ENCODE data around the gene AP1G1.
"Not testable (repeated sequence)": the region's sequence is repeated elsewhere in the genome, so short reads cannot be mapped to it uniquely, and the experiment has no call there.

AP1G1 gene

DNA sequence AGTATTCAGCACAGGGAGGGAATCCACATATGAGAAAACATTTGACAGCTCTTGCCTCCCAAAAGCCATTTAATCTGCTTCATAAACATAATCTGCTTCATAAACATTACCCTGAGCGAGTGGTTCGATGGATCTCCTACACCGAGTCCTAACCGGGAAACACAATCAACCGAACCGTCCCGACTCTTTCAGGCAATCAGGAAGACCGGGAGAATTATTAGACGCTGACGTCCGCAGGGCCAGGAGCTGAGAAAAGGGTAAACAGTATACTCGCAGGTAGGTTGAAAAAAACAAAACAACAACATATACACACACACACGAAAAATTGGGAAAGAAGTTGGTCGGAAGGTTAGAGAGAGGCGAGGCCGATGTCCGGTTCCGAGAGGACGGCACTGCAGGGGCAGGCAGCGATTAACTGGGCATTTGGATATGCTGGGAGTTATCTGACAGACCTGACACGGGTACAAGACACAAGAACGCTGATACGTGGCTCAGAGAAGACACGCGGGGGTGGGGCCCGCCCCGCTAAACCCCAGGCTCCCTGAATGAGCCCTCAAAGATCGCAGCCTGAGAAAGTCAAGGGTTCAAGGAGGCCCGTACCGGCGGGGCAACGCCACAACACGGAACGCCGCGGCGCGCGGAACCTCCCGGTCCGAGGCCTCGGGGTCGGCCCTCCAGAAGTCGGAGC, 585 bp downstream of the AP1G1 start:
- DNase-seq: no peak

DNA sequence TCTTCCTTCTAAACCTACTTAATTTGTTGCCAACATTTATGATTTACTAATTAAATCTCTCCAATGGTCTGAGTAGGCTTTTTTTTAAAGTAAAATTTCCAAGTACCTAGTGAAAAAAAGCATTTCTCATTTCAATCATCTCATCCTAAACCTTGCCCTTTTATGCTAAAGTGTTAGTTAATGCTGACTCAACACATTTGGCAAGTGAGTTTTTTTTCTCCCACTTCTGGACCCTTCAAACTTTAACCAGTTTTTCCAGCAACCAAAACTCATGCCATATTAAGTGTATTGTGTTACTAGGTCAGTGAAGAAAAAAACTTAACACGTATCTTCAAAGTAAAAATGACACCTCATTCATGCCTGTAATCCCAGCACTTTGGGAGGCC, 5.3 kb downstream of the AP1G1 start:
- DNase-seq: no peak

DNA sequence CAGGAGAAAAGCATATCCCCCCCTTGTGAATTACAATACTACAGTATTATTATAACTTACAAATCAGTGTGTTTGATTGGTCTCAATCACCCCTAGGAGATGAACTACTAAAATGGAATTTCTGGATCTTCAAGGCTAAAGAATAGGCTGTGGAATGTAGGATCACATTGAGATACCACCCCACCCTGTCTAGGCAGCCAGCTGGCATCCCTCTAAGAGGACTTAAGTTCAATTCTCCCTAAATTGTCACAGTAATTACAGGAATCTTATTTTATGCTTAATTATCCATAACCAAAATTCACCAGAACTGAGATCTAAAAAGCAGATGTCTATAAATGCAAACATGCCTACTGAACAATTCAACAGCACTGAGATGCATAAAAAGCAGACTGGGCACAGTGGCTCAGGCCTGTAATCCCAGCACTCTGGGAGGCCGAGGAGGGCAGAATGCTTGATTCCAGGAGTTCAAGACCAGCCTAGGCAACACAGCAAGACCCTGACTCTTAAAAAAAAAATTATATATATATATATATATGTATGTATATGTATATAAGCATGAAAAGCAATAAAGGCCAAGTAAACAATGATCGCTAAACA, 12.0 kb downstream of the AP1G1 start:
- no peak for DNase-seq

DNA sequence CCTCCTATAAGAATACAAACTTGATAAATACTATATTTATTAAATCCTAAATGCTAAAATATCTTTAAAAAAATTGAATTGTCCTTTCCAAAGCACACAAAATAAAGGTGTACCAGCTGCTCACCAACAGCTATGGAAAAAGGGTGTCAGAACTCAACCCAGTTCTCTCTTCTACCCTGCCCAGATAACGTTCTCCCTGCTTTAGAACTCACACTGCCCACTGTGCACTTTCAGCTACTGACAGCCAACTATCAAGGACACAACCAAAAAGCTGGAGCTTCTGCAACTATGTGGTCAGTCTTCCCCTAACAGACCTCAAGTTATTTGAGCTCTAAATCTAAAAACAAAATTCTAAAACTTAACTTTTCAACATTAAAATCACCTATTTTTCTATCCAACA, 13.7 kb downstream of the AP1G1 start:
- DNase-seq: no peak

DNA sequence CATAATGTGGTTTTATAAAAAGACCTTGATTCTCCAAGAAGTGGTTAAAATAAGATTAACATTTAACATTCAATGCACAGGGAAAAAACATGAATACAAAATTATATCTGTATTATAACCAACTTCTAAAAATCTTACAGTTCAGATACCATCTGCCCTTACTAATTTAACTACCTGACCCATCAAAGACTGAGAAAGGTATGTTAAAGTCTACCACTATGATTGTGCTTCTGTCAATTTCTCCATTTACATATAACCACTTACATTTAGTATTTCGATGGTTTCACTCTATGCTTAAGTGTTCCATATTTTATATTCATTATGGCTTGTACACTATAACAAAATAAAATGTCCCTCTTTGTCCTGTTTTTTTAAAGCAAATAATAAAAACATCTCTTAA, 14.6 kb downstream of the AP1G1 start:
- no peak for DNase-seq

DNA sequence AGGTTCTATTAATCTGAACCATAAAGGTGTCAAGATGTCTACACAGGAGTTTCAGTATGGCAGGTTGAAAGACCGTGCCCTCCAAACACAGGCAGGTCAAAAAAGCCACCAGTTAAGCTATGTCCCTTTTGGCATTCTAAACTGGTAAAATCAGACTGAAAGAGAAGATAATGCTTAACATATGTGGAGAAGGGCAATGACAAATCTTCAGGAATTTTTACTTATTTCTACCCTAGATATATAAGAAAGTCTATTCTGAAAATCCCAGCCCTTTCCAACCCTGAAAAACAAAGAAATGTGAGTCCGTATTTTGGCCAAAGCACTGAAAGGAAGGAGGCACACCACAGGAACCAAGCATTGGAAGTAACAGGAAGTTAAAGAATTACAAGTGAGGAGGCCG, 16.5 kb downstream of the AP1G1 start:
- no peak for DNase-seq

DNA sequence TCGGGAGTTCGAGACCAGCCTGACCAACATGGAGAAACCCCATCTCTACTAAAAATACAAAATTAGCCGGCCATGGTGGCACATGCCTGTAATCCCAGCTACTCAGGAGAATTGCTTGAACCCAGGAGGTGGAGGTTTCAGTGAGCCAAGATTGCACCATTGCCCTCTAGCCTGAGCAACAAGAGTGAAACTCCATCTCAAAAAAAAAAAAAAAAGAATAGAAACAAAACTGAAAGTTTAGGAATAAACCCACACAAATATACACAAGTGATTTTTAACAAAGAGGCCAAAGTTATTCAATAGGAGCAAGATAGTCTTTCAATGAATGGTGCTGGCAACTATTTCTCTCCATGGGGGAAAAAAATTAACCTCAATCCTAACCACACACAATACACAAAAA, 18.3 kb downstream of the AP1G1 start:
- not testable (repeated sequence) for DNase-seq

DNA sequence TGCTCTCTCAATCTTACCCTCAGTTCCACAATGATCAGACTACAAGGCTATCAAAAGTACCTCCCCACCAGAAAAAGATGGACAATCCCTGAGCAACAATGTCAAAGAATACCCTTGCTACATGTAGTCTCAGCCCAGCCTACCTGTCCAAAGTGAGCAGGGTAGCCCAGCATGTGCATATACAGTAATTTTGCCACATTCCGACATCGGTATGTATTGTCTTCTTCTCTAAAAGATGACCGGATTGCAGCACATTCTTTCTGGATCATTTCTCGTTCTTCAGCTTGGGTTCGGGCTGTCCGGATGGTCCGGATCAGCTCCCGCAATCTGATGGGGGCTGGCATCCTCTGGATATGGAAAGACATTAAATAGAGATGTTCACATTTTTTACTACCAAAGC, 19.5 kb downstream of the AP1G1 start:
- DNase-seq: no peak

DNA sequence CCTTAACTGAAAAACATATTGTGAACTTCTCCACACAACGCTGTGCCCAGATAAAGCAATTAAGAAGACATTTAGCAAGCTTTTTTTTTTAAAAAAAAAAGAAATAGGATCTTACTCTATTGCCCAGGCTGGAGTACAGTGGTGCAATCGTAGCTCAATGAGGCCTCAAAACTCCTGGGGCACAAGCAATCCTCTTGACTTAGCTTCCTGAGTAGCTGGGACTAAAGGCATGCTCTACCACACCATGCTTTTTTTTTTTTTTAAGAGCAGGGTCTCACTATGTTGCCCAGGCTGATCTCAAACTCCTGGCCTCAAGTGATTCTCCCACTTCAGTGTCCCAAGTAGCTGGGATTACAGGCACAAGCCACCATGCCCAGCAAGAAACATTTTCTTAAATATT, 20.1 kb downstream of the AP1G1 start:
- no peak for DNase-seq

DNA sequence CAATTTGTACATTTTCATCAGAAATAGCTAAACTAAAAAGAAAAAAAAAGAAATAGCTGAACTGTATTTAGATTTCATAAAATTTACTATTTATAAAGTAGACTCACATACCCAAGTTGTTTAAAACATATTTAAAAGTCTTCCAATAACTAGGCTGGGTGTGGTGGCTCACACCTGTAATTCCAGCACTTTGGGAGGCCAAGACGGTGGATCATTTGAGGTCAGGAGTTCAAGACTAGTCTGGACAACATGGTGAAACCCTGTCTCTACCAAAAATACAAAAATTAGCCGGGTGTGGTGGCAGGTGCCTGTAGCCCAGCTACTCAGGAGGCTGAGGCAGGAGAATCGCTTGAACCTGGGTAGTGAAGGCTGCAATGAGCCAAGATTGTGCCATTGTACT, 23.5 kb downstream of the AP1G1 start:
- not testable (repeated sequence) for DNase-seq

DNA sequence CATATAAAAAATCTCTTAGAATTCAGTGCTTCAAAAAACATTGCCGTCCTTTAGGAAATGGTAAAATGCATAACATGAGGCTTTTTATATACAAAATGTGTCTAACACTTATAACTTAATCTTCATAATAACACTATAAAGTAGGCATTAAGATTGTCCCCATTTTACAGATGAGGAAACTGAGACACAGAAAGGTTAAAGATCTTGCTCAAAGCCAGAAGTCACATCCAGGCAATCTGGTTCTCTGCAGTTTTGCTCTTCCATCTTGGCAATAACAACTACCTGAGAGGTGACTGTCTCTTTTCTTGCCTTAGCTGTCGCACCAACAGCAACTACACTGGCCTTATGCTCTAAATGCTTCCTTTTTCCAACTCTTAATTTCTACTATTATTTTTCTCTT, 24.5 kb downstream of the AP1G1 start:
- no peak for DNase-seq

DNA sequence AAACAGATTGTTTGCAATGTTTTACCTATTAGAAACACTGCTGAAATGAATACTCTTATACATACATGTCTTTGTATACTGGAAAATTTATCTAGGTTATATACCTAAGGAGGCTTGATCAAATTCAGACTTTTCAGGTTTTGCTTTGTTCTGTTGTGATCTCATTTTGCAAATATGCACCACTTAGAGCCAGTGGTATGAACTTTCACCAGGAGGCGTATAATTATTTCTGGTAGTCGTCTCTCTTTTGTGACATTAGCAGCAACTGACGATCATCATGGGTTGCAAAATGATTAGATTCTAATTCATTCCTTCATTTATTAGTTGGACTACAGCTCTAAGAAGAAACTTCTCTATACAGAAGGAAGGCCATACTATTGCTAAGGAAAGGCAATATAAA, 26.9 kb downstream of the AP1G1 start:
- DNase-seq: no peak

DNA sequence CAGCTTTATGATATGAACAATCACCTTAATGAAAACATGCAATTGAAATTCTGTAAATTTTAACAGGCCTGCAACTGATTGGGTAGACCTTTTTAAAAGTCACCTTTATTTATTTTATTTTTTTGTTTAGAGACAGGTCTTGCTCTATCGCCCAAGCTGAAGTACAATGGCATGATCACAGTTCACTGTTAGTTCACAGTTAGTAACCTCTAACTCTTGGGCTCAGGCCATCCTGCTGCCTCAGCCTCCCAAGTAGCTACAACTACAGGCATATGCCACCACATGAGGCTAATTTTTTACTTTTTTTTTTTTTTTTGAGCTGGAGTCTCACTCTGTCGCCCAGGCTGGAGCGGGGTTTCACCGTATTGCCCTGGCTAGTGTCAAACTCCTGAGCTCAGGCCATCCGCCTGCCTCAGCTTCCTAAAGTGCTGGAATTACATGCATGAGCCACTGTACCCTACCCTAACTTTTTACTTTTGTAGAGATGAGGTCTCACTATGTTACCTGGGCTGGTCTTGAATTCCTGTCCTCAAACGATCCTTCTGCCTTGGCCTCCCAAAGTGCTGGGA, 28.0 kb downstream of the AP1G1 start:
- DNase-seq: no peak

DNA sequence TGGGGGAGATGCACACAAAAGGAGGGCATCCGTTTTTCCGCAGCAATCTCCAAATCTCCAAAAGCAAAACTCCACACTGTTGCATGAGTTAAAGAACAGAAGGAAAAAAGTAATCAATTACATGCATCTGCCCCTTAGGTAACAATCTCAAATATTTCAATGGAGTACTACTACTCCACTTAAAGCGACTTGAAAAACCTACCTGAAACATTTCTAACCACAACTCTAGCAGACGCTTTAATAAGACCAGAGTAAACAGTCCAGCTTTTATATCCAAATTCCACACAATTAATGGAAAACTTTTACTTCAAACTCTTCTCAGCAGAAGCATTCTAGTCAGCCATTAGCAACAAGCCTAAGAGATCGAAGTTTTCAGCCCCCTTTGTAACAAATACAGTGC, 29.9 kb downstream of the AP1G1 start:
- DNase-seq: no peak

DNA sequence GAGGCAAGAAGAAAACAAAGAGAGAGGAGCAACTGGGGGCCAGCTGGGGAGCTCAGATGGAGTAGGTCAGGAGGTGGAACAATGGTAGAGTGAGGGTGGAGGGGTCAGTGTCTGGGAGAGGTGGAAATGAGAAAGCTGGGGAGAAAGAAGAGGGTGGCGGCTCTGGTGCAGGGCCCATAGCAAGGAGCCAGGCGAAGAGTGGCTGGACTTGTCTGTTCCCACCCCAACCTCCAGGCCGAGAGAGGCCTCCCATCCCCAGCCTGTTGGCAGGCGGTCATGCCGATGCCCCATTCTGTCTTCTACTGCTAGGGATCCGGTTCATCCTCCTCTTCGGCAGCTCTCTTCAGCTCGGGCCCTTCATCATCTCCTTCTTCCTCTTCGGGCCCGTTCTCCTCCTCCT, 31.3 kb downstream of the AP1G1 start:
- DNase-seq: no peak

DNA sequence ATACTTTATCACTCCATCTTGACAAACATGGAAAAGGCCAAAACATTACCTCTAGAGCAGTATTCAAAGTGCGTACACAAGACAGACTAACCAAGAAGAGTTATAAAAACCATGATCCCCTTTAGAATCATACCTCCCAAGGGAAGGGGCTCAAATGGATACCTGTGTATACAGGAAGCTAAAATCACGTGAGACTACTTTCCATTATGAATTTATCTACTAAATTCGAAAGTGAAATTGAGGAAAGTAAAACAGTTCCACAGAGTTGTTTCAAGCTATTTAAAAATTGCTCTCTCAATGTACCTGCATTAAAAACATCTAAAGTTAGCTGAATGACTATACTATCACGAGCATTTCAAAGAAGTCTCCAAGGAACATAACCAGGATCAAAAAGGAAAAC, 32.7 kb downstream of the AP1G1 start:
- DNase-seq: no peak

DNA sequence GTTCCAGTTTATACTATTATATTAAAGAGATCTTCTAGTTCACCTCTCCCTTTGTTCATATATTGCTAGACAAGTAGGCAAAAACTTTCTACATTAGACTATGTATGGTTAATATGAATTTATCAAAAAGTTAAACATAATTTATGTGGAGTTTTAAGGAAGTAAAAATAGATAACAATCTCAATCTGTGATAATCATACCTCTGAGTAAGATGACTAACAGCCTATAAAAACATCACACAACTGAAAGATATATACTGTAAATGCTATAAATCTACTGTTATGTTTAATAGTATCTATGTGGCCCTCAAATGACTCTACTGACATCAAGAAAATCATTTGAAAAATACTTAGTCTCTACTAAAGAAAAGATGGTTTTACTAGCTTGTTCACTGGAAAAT, 37.1 kb downstream of the AP1G1 start:
- DNase-seq: no peak

DNA sequence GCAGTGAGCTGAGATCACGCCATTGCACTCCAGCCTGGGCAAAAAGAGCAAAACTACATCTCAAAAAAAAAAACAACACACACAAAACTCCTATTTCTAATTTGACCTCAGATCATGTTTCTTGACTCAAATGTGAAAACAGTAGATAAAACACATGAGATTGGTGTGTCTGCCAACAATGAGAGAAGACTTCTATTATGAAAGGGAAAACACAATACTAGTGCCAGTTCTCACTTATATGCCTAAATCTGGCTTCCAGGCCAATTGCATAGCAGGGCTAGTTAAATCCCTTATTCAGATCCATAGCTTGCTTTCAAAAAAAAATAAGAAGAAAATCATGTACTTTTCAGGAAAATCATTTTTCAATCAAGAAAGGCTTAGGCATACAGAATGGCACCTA, 39.4 kb downstream of the AP1G1 start:
- DNase-seq: no peak

DNA sequence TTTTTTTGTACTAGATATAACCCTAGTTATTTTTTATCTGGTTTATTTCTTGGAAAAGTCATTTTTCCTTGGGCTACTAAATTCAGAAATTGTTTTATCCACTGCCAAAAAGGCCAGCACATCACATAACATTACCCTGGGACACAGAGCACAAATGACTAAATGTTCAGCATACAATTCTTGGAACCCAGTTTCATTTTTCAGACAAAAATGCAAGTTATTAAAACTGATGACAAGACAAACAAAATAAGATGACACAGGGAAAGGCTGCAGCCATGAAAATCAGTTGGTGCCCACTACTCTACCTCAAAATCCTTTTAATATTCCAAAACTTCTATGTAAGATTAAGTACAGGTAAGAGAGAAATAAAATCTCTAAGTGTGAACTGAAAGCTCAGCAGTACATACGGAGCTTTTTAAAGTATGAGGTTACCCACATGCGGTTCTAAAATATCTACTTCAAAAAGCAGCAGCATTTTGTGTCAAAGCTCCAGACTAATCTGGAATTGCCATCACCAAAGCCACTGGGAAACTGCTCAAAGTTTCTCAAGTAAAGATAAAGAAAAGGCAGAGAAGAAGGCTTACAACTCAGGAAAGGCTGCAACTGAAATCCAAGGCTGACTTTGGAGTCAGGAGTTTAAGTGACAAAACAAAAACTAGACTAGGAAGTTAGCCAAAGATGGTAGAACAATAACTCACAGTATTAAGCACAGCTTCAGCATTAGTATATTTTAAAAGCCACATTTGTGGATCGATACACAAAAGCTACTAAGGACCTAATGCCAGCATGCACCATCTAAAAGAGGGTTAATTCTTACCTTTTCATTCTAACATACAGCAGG, 41.4 kb downstream of the AP1G1 start:
- DNase-seq: no peak

DNA sequence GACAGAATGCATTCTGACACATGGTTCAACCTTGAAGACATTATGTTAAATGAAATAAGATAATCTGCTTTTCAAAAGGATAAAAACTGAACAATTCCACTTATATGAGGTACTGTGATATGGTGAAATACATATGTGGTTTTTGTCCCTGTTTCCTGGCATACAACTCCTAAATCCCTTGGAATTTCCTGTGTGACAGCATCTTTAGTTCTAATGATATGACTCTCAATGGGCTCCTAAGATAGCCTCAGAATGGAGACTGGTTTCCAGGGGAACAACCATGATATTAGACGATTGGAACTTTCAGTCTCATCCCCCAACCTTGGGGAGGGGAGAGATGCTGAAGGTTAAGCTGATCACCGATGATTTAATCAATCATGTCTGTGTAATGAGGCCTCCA, 46.4 kb downstream of the AP1G1 start:
- DNase-seq: no peak

DNA sequence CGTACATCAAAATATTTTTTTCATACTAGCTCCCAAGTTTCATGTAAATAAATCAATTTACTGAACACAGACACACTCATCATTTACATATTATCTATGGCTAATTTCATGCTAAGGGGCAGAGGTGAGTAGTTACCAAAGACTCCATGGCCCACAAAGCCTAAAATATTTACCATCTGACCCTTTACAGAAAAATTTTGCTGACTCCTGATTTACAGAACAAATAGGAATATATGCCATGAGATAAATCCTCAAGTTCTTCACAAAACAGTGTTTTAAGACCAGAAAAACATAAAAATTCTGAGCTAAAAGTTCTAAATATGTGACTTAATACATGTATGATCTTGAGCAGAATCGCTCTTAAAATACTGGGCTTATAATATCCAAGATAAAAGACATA, 47.5 kb downstream of the AP1G1 start:
- no peak for DNase-seq

DNA sequence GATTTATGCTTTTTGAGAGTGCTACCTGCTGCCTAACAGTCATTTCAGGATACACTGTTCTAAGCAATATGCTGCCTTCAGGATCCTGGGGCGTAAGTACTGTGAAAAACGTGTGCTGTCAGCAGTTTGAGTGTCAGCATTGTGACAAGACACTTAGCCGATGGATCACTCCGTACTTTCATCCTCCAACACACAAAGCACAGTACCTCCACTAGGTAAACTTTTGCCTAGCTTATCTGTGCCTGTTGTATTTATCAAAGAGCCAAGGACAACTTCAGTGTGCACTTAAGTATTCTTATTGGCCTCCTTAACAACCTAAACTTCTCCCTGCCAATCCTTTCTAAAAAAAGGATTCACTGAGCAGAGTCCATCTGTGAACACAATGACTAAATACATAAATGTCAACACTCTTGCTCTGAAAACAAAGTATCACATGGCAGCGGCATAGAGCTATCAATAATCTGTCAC, 50.3 kb downstream of the AP1G1 start:
- no peak for DNase-seq

DNA sequence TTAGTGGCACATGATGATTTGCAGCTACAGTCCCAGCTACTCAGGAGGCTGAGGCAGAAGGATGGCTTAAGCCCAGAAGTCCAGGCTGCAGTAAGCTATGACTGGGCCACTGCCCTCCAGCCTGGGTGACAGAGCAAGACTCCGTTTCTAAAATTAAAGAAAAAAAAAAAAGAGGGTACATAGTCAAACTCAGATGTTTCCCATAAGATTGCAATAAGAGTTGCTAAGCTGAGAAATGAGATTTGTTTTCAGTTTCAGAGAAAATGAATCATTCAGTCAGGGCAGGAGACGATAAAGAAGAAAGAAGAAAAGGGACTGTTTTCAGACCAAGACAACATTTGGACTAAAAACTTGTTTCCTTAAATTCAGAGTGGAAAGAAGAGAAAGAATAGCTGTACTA, 54.0 kb downstream of the AP1G1 start:
- no peak for DNase-seq

DNA sequence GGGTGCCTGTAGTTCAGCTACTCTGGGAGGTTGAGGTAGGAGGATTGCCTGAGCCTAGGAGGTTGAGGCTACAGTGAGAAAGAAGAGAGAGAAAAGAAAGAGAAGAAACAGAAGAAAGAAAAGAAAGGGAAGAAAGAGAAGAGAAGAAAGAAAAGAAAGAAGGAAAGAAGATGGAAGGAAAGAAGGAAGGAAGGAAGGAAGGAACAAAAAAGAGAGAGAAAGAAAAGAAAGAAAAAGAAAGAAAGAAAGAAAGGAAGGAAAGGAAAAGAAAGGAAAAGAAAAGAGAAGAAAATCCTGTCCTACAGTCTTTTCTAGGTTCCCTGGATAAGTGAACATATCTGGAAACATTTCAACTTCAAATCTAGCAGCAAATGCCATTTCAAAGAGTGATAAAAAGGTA, 54.5 kb downstream of the AP1G1 start:
- no peak for DNase-seq
